Endothelial cell (in vitro differentiated cells): ENCODE results near the gene FHAD1. TPM values are rescaled to one million over a fixed set of nuclear protein-coding genes. Genes with fewer than 3 reads are reported as not detected.

Experiments used
- DNase-seq: peaks from one replicate; pipeline ENCODE4 v3.0.0; 2021; ENCODE audit warnings: low spot score
- H3K27ac Mint-ChIP-seq: one replicate; pipeline ENCODE4 v1.8.0; 2021; ENCODE audit warnings: mixed read lengths, inconsistent platforms; ENCODE audit not compliant: unreplicated experiment
- H3K27me3 Mint-ChIP-seq: one replicate; pipeline ENCODE4 v1.8.0; 2021; ENCODE audit warnings: mild to moderate bottlenecking, moderate library complexity, mixed read lengths, inconsistent platforms; ENCODE audit not compliant: unreplicated experiment
- H3K36me3 Mint-ChIP-seq: one replicate; pipeline ENCODE4 v1.8.0; 2021; ENCODE audit warnings: mild to moderate bottlenecking, low read depth, mixed read lengths, inconsistent platforms; ENCODE audit not compliant: unreplicated experiment
- H3K4me1 Mint-ChIP-seq: one replicate; pipeline ENCODE4 v1.8.0; 2021; ENCODE audit warnings: mild to moderate bottlenecking, mixed read lengths, inconsistent platforms; ENCODE audit not compliant: unreplicated experiment
- H3K4me3 Mint-ChIP-seq: one replicate; pipeline ENCODE4 v1.8.0; 2021; ENCODE audit warnings: mild to moderate bottlenecking, mixed read lengths, inconsistent platforms; ENCODE audit not compliant: unreplicated experiment
- H3K9me3 Mint-ChIP-seq: one replicate; pipeline ENCODE4 v1.8.0; 2021; ENCODE audit warnings: mixed read lengths, inconsistent platforms; ENCODE audit not compliant: unreplicated experiment
- total RNA-seq: library from RNA; stranded (reverse); fragmentation: NEBNext Ultra II Directional; extraction: Animal tissue kit (Norgen Biotek cat#: 25700); gene quantifications from one replicate; pipeline ENCODE4 v1.2.1, GENCODE V29; 2021; ENCODE audit not compliant: unreplicated experiment
- TF ChIP-seq, protein P1 (sequence below): fragments of 200-600 bp; sonication (generic); IDR thresholded peaks from one replicate; pipeline ENCODE4 v1.5.0; 2021; ENCODE audit warnings: antibody characterized with exemption; ENCODE audit not compliant: unreplicated experiment

The FHAD1 gene
- total RNA-seq, 1 donor from 2014 or later = 2.1 TPM

DNA sequence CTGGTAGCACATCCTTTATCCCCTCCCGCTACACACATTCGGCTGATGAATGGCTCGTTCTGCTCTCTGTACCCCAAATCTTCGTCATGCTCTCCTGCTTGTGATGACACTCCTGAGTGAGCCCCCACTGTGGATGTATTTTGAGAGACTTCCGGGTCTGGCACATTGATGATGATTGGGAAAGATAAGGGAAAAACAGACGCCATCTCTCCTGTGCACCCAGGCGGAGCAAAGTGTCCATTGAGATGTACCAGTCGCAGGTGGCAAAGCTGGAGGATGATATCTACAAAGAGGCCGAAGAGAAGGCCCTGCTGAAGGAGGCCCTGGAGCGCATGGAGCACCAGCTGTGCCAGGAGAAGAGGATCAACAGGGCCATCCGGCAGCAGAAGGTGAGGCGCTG, 134.8 kb downstream of the FHAD1 start:
- no peaks in the 10 kb centered on the region for H3K36me3 Mint-ChIP-seq
- H3K4me1 Mint-ChIP-seq = peaks cover 4% of the 10 kb centered on the region
- H3K27me3 Mint-ChIP-seq = peaks cover 15% of the 10 kb centered on the region
- no peak overlapping the region for H3K4me3 Mint-ChIP-seq
- TF ChIP-seq, protein P1, sequence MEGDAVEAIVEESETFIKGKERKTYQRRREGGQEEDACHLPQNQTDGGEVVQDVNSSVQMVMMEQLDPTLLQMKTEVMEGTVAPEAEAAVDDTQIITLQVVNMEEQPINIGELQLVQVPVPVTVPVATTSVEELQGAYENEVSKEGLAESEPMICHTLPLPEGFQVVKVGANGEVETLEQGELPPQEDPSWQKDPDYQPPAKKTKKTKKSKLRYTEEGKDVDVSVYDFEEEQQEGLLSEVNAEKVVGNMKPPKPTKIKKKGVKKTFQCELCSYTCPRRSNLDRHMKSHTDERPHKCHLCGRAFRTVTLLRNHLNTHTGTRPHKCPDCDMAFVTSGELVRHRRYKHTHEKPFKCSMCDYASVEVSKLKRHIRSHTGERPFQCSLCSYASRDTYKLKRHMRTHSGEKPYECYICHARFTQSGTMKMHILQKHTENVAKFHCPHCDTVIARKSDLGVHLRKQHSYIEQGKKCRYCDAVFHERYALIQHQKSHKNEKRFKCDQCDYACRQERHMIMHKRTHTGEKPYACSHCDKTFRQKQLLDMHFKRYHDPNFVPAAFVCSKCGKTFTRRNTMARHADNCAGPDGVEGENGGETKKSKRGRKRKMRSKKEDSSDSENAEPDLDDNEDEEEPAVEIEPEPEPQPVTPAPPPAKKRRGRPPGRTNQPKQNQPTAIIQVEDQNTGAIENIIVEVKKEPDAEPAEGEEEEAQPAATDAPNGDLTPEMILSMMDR = no peak
- no peak overlapping the region for H3K27ac Mint-ChIP-seq
- no peaks in the 10 kb centered on the region for H3K9me3 Mint-ChIP-seq
- DNase-seq = no peak

DNA sequence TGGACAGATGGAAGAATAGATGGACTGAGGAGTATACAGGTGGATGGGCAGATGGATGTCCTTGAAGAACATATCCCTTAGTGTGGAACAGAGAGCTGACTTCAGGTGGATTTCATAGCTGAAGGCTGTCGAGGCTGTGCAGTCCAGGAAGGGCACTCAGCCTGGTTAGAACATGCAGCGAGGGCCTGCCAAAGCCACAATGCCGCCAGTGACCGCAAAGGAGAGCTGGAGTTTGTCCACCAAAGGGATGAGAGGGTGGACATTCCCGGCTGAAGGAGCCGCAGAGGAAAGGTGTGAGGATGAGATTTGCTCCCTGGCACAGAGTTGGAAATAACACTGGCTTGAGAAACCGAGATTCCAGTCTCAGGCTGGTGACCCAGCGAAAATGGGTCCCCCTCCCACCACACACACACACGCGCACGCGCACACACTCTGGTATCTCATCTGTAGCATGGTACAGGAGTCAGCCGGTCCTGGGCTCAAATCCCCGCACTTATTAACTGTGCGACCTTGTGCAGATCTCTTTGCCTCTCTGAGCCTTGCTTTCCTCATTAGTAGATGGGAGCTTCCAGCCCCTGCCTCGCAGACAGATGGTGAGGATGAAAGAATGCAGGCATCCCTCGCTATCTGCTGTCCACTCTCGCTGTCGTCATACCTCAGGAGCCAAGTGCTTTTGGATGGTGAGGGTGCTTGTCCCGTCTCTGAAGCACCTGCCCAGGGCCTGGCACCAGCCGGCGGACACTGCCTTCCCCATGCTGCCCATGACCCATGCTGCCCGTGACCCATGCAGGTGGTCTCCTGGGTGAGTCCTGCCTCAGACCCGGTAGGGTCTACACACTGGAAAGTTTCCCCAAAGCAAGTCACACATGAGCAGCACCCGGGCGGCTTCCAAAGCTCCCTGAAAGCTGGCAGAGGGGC, 135.8 kb downstream of the FHAD1 start:
- Mint-ChIP-seq H3K9me3 (no peaks in the 10 kb centered on the region), H3K4me3 (no peak overlapping the region), H3K36me3 (no peaks in the 10 kb centered on the region), H3K27me3 (peaks cover 19% of the 10 kb centered on the region), H3K4me1 (peaks cover 4% of the 10 kb centered on the region), H3K27ac (no peak overlapping the region)
- no peak for DNase-seq
- TF ChIP-seq, protein P1 = no peak

DNA sequence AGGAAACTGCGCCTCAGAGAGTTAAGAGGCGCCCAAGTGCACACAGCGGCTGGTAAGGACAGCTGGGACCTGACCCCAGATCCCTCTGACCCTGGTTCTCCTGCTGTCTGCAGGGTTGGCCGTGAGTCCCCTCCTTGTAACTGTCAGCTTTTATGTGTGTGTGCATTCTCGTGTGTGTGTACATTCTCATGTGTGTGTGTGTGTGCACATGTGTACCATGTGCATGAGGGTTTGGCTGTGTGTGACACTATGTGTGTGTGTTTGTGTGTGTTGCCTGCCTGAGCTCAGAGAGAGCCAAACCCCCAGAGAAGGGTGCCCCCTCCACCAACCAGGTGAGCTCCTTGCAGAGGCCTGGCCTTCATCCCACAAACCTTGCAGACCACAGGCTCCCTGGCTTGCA, 136.8 kb downstream of the FHAD1 start:
- DNase-seq = no peak
- Mint-ChIP-seq H3K4me1 (peaks cover 4% of the 10 kb centered on the region), H3K27ac (no peak overlapping the region), H3K9me3 (no peaks in the 10 kb centered on the region), H3K36me3 (no peaks in the 10 kb centered on the region), H3K4me3 (no peak overlapping the region), H3K27me3 (peaks cover 19% of the 10 kb centered on the region)
- TF ChIP-seq, protein P1 = no peak

DNA sequence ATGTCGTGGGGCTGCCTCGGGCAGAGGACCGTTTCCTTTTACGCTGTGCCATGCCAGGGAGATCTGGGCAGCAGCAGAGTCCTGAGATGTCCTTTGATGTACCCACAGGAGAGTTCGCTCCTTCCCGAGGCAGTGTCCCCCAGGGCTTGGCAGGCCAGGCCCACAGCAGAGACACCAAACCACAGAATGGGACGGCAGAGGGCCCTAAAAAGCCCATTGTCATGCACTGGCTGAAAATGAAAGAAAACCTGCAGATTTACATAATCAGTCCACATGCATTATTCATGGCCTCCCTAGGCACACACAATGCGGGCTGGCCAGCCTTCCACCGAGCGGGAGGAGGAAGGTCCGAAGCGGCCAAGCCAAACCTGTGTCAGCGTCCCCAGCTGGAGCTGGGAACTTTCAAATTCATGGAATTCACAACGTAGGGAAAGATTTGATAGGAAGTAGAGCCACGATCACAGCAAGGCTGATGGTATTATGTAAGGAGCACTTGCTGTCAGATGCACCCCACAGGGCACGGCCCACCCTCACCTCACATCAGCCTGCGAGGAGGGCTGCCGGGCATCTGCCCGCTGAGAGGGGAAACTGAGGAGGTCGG, 137.4 kb downstream of the FHAD1 start:
- DNase-seq = no peak
- H3K36me3 Mint-ChIP-seq = no peaks in the 10 kb centered on the region
- H3K4me1 Mint-ChIP-seq = peaks cover 4% of the 10 kb centered on the region
- peaks cover 19% of the 10 kb centered on the region for H3K27me3 Mint-ChIP-seq
- H3K9me3 Mint-ChIP-seq = no peaks in the 10 kb centered on the region
- TF ChIP-seq, protein P1 = no peak
- H3K4me3 Mint-ChIP-seq = no peak overlapping the region
- no peak overlapping the region for H3K27ac Mint-ChIP-seq

DNA sequence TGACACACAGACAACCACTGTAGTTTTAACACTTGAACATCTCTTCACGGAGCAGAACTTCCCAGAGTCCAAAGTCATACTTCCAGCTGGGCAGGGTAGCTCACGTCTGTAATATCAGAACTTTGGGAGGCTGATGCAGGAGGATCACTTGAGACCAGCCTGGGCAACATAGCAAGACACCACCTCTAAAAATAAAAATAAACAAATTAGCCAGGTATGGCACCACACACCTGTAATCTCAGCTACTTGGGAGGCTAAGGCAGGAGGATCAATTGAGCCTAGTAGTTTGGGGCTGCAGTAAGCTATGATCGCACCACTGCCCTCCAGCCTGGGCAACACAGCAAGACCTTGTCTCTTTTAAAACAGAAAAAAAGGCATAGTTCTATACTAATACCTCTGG, 138.4 kb downstream of the FHAD1 start:
- Mint-ChIP-seq H3K36me3 (no peaks in the 10 kb centered on the region), H3K27ac (no peak overlapping the region), H3K9me3 (no peaks in the 10 kb centered on the region), H3K27me3 (peaks cover 19% of the 10 kb centered on the region), H3K4me3 (no peak overlapping the region), H3K4me1 (peaks cover 4% of the 10 kb centered on the region)
- DNase-seq = no peak
- TF ChIP-seq, protein P1 = no peak
